WERI-Rb-1 (cell line): ENCODE results near the gene DUSP12.

Experiments
- DNase-seq: peaks from one replicate; pipeline ENCODE4 v3.0.0-alpha.2; 2020
- H3K27ac ChIP-seq: fragments of 250-450 bp; sonication (Bioruptor Pico); 2 replicates; pipeline ENCODE4 v1.5.1; 2020; ENCODE audit warnings: mild to moderate bottlenecking, moderate library complexity
- H3K27me3 ChIP-seq: fragments of 250-450 bp; sonication (Bioruptor Pico); 2 replicates; pipeline ENCODE4 v1.5.1; 2021; ENCODE audit warnings: mild to moderate bottlenecking, low read depth, moderate library complexity; ENCODE audit not compliant: insufficient read depth, severe bottlenecking
- H3K36me3 ChIP-seq: fragments of 250-450 bp; sonication (Bioruptor Pico); 2 replicates; pipeline ENCODE4 v1.5.1; 2020; ENCODE audit warnings: mild to moderate bottlenecking, moderate library complexity
- H3K4me3 ChIP-seq: 2 replicates; pipeline ENCODE4 v1.5.1; 2011; ENCODE audit warnings: low read depth, mild to moderate bottlenecking, control low read depth, low read length
- H3K9me3 ChIP-seq: fragments of 250-450 bp; sonication (Bioruptor Pico); 2 replicates; pipeline ENCODE4 v1.5.1; 2021; ENCODE audit warnings: mild to moderate bottlenecking, moderate library complexity; ENCODE audit not compliant: severe bottlenecking
- CTCF ChIP-seq: IDR thresholded peaks from 2 replicates; pipeline ENCODE4 v1.5.1; 2011; ENCODE audit warnings: low read depth, mild to moderate bottlenecking, control low read depth, inconsistent platforms, low read length

DUSP12 gene

DNA sequence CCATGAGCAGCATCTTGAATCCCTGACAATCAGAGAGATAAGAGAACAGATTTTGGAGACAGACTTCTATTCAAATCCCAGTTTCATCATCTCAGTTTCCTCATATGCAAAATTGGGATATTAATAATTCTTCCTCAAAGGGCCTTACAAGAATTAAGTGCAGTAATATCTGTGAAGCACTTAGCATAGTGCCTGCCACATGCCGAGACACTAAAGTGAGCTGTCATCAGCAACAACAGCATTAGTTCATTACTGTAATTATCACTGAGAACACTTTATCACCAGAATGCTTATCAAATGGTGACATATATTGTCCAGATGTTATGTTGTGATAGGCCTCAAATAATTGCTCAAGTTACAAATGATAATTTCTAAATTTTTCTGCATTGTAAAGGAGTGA, 29.2 kb upstream of the DUSP12 start:
- no peak overlapping the region for H3K27ac ChIP-seq
- no peak for DNase-seq
- peaks cover 100% of the 10 kb centered on the region for H3K27me3 ChIP-seq
- no peak for TF ChIP-seq CTCF
- no peaks in the 10 kb centered on the region for H3K36me3 ChIP-seq
- peaks cover 2% of the 10 kb centered on the region for H3K9me3 ChIP-seq
- no peak overlapping the region for H3K4me3 ChIP-seq

GRCh38 chr1:161720956-161721737, 28.4 kb upstream of the DUSP12 start, which contains the start of gene FCRLB:
TSS of gene FCRLB (plus strand) at chr1:161721544. CDS start at chr1:161722673, 1,129 bp downstream.
- Histone ChIP-seq H3K4me3 (no peak within 1 kb of the TSS), H3K27me3 (peaks cover 100% of the 10 kb centered on the region), H3K9me3 (peaks cover 2% of the 10 kb centered on the region), H3K27ac (no peak within 1 kb of the TSS), H3K36me3 (no peaks in the 10 kb centered on the region)
- no peak for TF ChIP-seq CTCF
- DNase-seq: no peak

DNA sequence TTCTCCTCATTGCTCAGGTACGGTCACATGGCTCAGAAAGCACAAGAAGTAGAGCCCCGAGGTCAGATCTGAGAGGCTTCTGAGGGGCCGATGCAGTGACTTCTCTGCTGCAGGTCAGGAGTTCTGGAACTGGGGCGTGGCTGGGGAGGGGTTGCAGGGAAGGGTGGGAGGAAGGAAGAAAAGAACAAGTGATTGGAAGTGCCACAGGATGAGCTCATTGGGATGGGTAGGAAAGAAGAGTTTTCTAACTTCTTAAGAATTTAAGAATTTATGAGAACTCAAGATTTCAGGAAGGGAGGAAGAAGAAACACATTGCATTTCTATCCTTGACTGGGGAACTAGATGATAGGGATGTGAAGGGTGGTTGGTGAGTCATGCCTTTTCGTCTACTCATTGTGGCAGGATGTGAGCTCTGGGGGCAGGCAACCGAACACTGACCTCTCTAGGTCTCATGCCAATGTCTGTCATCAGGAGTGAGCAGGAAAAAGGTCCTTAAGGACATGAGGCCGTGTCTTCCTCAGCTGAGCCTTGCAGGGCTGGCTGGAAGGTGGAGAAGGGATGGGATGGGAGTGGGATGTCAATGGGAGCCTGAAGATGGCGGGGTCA, 27.7 kb upstream of the DUSP12 start:
- no peak for DNase-seq
- Histone ChIP-seq H3K27ac (no peak overlapping the region), H3K4me3 (no peak overlapping the region), H3K9me3 (peaks cover 2% of the 10 kb centered on the region), H3K36me3 (no peaks in the 10 kb centered on the region; the same call in 1 of the 2 replicates), H3K27me3 (peaks cover 100% of the 10 kb centered on the region)
- TF ChIP-seq CTCF: no peak

GRCh38 chr1:161722406-161722805, 27.2 kb upstream of the DUSP12 start:
- H3K27ac ChIP-seq: no peak overlapping the region
- H3K4me3 ChIP-seq: no peak overlapping the region
- DNase-seq: no peak
- peaks cover 99% of the 10 kb centered on the region for H3K27me3 ChIP-seq
- H3K9me3 ChIP-seq: peaks cover 2% of the 10 kb centered on the region
- H3K36me3 ChIP-seq: no peaks in the 10 kb centered on the region; the same call in 1 of the 2 replicates
- TF ChIP-seq CTCF: no peak

GRCh38 chr1:161723459-161724141, 26.0 kb upstream of the DUSP12 start:
- Histone ChIP-seq H3K9me3 (peaks cover 2% of the 10 kb centered on the region), H3K27me3 (peaks cover 99% of the 10 kb centered on the region), H3K27ac (no peak overlapping the region), H3K36me3 (no peaks in the 10 kb centered on the region; the same call in 1 of the 2 replicates), H3K4me3 (no peak overlapping the region)
- no peak for DNase-seq
- no peak for TF ChIP-seq CTCF
